GM19099 (cell line): ENCODE data around the gene CSF3R.

Source experiments
- POLR2A ChIP-seq: IDR thresholded peaks from 3 replicates; pipeline ENCODE4 v1.6.1; 2011; ENCODE audit warnings: low read depth; ENCODE audit not compliant: insufficient read length; ENCODE audit errors: extremely low read depth

CSF3R gene

GRCh38 chr1:36517011-36517771, 34.5 kb upstream of the CSF3R start:
- TF ChIP-seq POLR2A = no peak

GRCh38 chr1:36516372-36517010, 33.8 kb upstream of the CSF3R start:
- TF ChIP-seq POLR2A = no peak

GRCh38 chr1:36515315-36516138, 32.8 kb upstream of the CSF3R start:
- TF ChIP-seq POLR2A = no peak

GRCh38 chr1:36514501-36514900, 31.8 kb upstream of the CSF3R start:
- no peak for TF ChIP-seq POLR2A

DNA sequence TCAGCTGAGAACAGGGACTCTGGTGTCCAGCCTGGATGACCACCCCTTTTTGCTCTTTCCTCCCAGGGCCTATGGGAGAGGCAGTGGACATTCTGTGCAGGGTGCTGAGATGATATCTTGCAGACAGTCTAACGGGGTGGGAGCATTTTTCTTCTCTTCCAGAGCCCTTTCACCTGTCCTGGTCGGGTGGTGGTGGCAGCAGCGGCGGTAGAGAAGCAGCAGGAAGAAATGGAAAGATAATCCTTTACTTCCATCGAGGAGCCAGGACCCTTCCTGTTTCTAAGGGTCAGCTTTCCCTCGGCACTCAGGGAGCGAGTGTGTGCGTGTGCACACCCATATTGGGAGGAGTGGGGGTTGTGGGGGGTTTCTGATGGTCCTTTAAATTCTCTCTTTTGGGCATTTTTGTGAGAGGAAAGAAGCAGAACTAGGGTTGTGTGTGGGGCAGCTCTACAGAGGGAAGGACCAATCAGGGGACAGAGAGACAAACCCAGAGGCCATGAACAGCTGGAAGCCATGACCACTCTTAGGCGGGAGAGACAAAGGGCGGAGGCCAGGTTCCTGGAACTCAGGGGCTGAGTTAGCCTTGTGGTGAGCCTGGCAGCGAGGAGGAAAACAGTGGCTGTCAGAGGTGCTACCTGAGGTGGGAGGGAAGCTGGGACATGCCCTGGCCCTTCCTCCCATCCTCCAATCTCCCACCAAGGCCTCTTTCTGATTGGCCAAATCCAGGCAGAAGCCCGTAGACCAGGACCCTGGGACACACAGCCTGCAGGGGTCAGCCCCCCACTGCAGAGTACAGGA, 31.2 kb upstream of the CSF3R start:
- TF ChIP-seq POLR2A = no peak

DNA sequence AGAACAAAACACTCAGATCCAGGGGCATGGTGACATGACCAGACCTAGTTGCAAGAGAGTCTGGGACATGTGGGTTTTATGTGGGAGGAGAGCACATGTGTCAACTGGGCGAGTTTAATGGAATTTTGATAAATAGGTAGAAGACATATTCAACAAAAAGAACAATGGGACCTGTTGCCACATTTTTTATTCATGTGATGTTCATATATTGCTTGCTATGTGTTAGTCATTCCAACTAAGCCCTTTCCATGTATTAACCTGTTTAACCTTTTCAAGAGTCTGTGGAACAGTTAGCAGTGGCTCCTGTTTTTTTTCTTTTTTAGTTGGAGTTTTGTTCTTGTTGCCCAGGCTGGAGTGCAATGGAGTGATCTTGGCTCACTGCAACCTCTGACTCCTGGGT, 30.1 kb upstream of the CSF3R start:
- TF ChIP-seq POLR2A = no peak

DNA sequence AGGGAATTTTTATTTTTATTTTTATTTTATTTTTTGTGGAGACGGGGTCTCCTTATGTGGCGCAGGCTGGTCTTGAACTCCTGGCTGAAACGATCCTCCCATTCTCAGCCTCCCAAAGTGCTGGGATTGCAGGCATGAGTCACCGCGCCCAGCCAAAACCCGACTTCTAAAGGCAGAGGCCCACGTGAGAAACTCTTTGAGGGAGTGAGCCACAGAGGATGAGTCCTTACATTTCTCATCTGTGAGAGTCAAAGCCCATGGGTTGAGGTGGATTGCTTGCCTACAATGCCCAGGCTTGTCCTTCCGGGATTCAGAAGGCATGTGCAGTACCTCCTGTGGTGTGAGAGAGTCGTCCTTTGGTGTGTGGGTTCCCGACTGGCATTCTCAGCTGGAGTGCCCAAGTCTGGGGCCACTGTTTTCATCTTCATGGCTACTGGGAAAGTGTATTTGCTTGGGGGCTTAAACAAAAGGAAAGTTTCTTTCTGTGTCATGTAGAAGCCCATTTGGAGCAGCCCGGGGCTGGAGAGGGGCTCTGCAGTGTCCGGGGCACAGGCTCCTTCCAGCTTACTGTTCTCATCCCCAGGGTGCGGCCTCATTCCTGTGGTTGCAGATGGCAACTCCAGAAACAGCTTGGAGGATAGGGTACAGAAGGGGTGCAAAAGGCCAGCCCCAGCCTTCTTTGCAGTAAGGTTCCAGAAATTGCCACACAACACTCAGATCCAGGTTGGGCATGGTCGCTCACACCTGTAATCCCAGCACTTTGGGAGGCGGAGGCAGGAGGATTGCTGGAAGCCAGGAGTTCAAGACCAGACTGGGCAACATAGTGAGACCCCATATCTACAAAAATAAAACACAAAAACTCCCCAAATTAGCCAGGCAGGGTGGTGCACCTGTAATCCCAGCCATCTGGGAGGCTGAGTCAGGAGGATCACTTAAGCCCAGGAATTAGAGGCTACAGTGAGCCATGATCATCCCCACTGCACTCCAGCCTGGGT, 29.4 kb upstream of the CSF3R start:
- no peak for TF ChIP-seq POLR2A

DNA sequence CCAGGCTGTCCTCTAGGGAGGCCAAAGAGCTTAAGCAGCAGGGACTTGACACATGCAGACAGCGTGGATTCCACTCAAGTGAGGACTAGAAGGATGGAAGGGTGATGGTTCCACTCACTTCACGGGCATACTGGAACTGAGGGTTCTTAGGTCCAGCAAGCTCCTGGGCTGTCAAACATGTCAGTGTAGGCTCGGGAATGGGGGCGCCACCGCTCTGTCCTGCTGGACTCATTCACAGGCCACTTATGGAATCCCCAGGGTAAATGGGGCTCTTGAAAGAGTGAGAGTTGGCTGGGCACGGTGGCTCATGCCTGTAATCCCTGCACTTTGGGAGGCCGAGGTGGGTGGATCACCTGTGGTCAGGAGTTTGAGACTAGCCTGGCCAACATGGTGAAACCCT, 27.7 kb upstream of the CSF3R start:
- no peak for TF ChIP-seq POLR2A

DNA sequence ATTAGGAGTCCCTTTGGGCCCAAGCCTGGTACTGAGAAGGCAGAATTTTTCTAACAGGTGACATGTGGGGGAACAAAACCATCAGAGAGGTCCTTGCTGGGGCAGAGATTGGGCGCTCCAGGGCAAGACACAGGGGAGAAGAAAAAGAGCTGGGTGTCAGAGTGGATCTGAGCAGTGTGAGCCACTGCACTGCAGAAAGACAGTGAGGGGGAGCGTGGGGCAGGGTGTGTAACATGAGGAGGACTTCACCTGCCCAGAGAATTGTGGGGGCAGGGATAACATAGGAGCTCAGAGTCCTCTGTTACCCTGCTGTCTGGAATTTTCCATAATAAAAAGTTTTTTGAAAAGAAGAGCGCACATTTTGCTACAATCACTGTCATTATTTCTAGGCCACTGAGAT, 25.5 kb upstream of the CSF3R start:
- no peak for TF ChIP-seq POLR2A

- TF ChIP-seq POLR2A = no peak
Measured at GRCh38 chr1:36506276-36506920, 23.7 kb upstream of the CSF3R start.

DNA sequence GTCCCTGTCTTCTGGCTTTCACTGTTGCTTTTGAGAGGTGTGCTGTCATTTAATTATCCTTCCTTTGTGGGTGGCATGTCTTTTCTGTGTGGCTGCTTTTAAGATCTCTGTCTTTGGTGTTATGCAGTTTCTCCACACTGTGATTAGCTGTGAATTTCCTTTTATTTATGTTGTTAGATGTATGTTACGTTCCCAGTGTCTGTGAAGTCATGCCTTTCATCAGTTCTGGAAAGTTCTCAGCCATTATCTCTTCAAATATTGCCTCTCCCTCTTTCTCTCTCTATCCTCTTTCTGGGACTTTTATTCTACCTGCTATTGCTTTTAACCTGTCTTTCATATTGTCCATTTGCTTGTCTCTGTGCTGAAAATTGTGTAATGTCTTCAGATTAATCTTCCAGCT, 21.0 kb upstream of the CSF3R start:
- TF ChIP-seq POLR2A = no peak

DNA sequence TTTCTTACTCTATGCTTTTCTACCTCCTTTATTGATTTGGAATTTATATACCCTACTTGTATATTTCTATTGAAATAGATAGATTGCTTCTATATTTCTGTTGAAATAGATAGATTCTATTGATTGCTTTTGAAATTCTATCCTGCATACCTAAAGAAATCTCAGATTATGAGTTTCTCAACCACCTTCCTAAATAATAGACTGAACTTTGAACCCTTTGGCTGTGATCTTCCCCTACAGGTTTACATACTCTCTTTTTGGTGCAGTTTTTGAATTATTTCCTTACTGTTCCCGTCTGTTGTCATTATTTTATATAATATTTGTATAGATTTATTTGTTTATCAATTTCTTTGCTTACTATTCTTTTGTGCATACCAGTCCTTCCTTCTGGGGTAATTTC, 20.4 kb upstream of the CSF3R start:
- TF ChIP-seq POLR2A = no peak

DNA sequence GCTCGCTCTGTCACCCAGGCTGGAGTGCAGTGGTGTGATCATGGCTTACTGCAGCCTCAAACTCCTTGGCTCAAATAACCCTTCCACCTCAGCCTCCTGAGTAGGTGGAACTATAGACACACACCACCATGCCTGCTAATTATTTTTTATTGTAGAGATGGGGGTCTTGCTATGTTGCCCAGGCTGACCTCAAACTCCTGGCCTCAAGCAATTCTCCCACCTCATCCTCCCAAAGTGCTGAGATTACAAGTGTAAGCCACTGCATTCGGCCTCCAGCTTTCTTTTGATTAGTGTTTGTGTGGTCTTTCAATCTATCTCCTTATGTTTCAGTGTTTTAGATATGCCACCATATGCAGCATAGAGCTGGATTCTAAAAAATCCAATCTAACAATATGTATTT, 19.9 kb upstream of the CSF3R start:
- TF ChIP-seq POLR2A = no peak
